ENCODE measurements around the gene DNAJB5.
"Not testable (repeated sequence)": the region's sequence is repeated elsewhere in the genome, so short reads cannot be mapped to it uniquely, and the experiment has no call there.

DNAJB5 gene

GRCh38 chr9:35000535-35001284 lies 11.2 kb downstream of the DNAJB5 start:
- DNase-seq (ENCODE audit: low read depth): peak; percentile 84

- DNase-seq (ENCODE audit: low read depth): no peak
Measured at GRCh38 chr9:35001285-35001677, 11.7 kb downstream of the DNAJB5 start.

- no peak for DNase-seq (ENCODE audit: low read depth)
Measured at GRCh38 chr9:35001803-35002502, 12.4 kb downstream of the DNAJB5 start.

- DNase-seq (ENCODE audit: low read depth): no peak
Measured at GRCh38 chr9:35002623-35003022, 13.1 kb downstream of the DNAJB5 start.

GRCh38 chr9:35004299-35004698 lies 14.8 kb downstream of the DNAJB5 start:
- DNase-seq (ENCODE audit: low read depth): not testable (repeated sequence)

GRCh38 chr9:35010351-35010958 lies 20.9 kb downstream of the DNAJB5 start:
- no peak for DNase-seq (ENCODE audit: low read depth)

- DNase-seq (ENCODE audit: low read depth): no peak
Measured at GRCh38 chr9:35014517-35014916, 25.0 kb downstream of the DNAJB5 start.

- not testable (repeated sequence) for DNase-seq (ENCODE audit: low read depth)
Measured at GRCh38 chr9:35023443-35023842, 33.9 kb downstream of the DNAJB5 start.

- DNase-seq (ENCODE audit: low read depth): peak; percentile 37
Measured at GRCh38 chr9:35026671-35027070, 37.1 kb downstream of the DNAJB5 start.

GRCh38 chr9:35027374-35027773 lies 37.8 kb downstream of the DNAJB5 start:
- peak; percentile 45 for DNase-seq (ENCODE audit: low read depth)

- DNase-seq (ENCODE audit: low read depth): peak; percentile 16
Measured at GRCh38 chr9:35027860-35028259, 38.3 kb downstream of the DNAJB5 start.

- DNase-seq (ENCODE audit: low read depth): peak; percentile 42
Measured at GRCh38 chr9:35028341-35028740, 38.8 kb downstream of the DNAJB5 start.

GRCh38 chr9:35029241-35029640 lies 39.7 kb downstream of the DNAJB5 start:
- DNase-seq (ENCODE audit: low read depth): no peak

GRCh38 chr9:35029852-35030251 lies 40.3 kb downstream of the DNAJB5 start:
- no peak for DNase-seq (ENCODE audit: low read depth)

GRCh38 chr9:35033101-35033500 lies 43.6 kb downstream of the DNAJB5 start:
- DNase-seq (ENCODE audit: low read depth): no peak

GRCh38 chr9:35035851-35036701 lies 46.5 kb downstream of the DNAJB5 start:
- DNase-seq (ENCODE audit: low read depth): peak; percentile 82

- DNase-seq (ENCODE audit: low read depth): peak; percentile 67
Measured at GRCh38 chr9:35042081-35042604, 52.6 kb downstream of the DNAJB5 start.

GRCh38 chr9:35042891-35043545 lies 53.5 kb downstream of the DNAJB5 start:
- DNase-seq (ENCODE audit: low read depth): peak; percentile 21

GRCh38 chr9:35044071-35044470 lies 54.5 kb downstream of the DNAJB5 start:
- no peak for DNase-seq (ENCODE audit: low read depth)
